C4-2B (cell line): ENCODE results near the gene MYO1E.
"Not testable (repeated sequence)": the region's sequence is repeated elsewhere in the genome, so short reads cannot be mapped to it uniquely, and the experiment has no call there.

Source experiments
- ZFX ChIP-seq: fragments of 450-650 bp; IDR thresholded peaks from 2 replicates; pipeline ENCODE4 v1.6.1; 2017
- TF ChIP-seq, protein P1 (sequence below): fragments of 450-650 bp; conservative IDR thresholded peaks from 2 replicates; pipeline ENCODE4 v1.5.1; 2017; ENCODE audit warnings: mild to moderate bottlenecking

DNA sequence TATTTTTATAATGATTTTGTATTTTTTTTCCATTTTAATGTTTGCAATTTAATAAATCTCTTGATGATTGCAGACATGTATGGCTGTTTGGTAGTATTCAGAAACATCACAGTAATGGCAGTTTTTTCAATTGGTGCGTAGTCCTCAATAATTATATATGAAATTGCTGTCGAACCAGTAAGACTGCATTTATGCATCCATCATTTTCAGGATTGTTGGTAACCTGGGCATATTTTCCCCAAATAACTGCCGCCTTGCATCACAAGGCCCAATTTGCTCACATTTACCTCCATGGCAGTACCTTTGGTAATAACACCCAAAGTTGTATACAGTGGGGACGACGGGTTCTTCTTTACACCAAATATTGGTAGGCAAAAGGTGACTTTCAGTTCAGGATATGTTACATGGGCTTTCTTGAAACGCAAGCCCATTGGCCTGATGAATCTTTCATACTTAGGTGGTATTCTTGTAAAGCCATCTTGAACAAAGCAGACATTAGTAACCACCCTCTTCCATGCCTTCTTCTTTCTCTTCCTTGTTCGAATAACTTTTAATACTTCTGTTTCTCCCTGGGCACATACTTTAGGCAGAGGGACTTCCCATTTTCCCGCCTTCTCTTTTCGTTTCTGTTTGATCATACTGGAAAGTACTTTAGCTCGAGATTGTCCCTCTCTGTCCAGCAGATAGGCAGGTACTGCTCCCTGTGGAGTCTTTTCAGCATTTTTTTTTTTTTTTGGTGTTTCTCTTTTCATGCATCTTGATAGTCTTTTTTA is 28.6 kb upstream of the MYO1E start:
- TF ChIP-seq, protein P1, sequence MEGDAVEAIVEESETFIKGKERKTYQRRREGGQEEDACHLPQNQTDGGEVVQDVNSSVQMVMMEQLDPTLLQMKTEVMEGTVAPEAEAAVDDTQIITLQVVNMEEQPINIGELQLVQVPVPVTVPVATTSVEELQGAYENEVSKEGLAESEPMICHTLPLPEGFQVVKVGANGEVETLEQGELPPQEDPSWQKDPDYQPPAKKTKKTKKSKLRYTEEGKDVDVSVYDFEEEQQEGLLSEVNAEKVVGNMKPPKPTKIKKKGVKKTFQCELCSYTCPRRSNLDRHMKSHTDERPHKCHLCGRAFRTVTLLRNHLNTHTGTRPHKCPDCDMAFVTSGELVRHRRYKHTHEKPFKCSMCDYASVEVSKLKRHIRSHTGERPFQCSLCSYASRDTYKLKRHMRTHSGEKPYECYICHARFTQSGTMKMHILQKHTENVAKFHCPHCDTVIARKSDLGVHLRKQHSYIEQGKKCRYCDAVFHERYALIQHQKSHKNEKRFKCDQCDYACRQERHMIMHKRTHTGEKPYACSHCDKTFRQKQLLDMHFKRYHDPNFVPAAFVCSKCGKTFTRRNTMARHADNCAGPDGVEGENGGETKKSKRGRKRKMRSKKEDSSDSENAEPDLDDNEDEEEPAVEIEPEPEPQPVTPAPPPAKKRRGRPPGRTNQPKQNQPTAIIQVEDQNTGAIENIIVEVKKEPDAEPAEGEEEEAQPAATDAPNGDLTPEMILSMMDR: not testable (repeated sequence)
- TF ChIP-seq ZFX: not testable (repeated sequence)
